Right cardiac atrium (tissue), 5 donors: ENCODE results near the gene FTO. TPM values are rescaled to one million over a fixed set of nuclear protein-coding genes. Genes with fewer than 3 reads are reported as not detected.

ENCODE experiments used
- ATAC-seq, 2 donors: fragments of 200-7000 bp; cut with Tn5 transposase; one replicate each; pipeline versions ENCODE4 v1.8.0 to v1.9.1; 2020; ENCODE audit warnings: moderate library complexity in 2 of 2, mild to moderate bottlenecking in 1 of 2
- DNase-seq, 3 donors: peaks; one replicate each; pipeline ENCODE4 v3.0.0-alpha.2; 2020
- H3K27ac ChIP-seq: one replicate; pipeline ENCODE4 v1.5.1; 2013; ENCODE audit warnings: mild to moderate bottlenecking, low read length, control low read depth, moderate library complexity
- H3K27me3 ChIP-seq: one replicate; pipeline ENCODE4 v1.6.1; 2013; ENCODE audit not compliant: control insufficient read depth, insufficient read depth
- H3K4me1 ChIP-seq: one replicate; pipeline ENCODE4 v1.6.1; 2013; ENCODE audit warnings: low read length; ENCODE audit not compliant: control insufficient read depth, insufficient read depth
- H3K4me3 ChIP-seq: one replicate; pipeline ENCODE4 v1.5.1; 2013; ENCODE audit warnings: low read length, control low read depth
- H3K9me3 ChIP-seq: one replicate; pipeline ENCODE4 v1.6.1; 2013; ENCODE audit warnings: low read length; ENCODE audit not compliant: control insufficient read depth
- WGBS: extraction: QIAGEN DNeasy Blood & Tissue Kit; methylation state at CpG from one replicate; pipeline ENCODE4 v1.1.7; 2013; 5-methylcytosine and 5-hydroxymethylcytosine counted together
- intact Hi-C, 4 donors: fragments of 100-400 bp; cut with DNase I; formaldehyde crosslinking; loops; one replicate each; pipeline versions ENCODE4 v1.11.0 to v1.14.0; 2022 to 2023
- polyA plus RNA-seq: library from polyadenylated mRNA; stranded (reverse); fragments of 200-250 nt; gene quantifications from one replicate; pipeline ENCODE4 v1.2.3, GENCODE V29; 2013
- total RNA-seq, 4 donors: library from RNA; stranded (reverse); fragmentation: NEBNext Ultra II Directional; extraction: Animal tissue kit (Norgen Biotek cat#: 25700); gene quantifications; one replicate each; pipeline ENCODE4 v1.2.1, GENCODE V29; 2021
- donor health status: healthy with polysubstance abuse.
- donor health status: DM: no; HTN: yes; CAD: no.
- donor health status: DM: no; HTN: no; CAD: no.
- donor health status: DM: no; HTN: yes; CAD: no; lungs with severe emphysema.
- donor health status: DM: yes; HTN: yes; CAD: no.

Gene FTO
- total and polyA plus RNA-seq, 5 donors = 21.9 to 86.3 (median 78.2) TPM

- DNase-seq (no peak), ATAC-seq (no peak)
- Histone ChIP-seq H3K27ac (no peak overlapping the region), H3K27me3 (no peaks in the 10 kb centered on the region), H3K4me3 (no peak overlapping the region), H3K4me1 (peaks cover 8% of the 10 kb centered on the region), H3K9me3 (no peaks in the 10 kb centered on the region)
- intact Hi-C loops = no loop called here
- WGBS = 85% methylated on average over 6 of the region's 6 CpGs
Observed at GRCh38 chr16:53922067-53922806, 218.3 kb downstream of the FTO start.

GRCh38 chr16:53922807-53923571 is 219.0 kb downstream of the FTO start:
- no peak overlapping the region for H3K4me3 ChIP-seq
- ATAC-seq (no peak), DNase-seq (no peak)
- WGBS = 62% methylated on average over 9 of the region's 9 CpGs
- H3K9me3 ChIP-seq = no peaks in the 10 kb centered on the region
- no peak overlapping the region for H3K27ac ChIP-seq
- no peaks in the 10 kb centered on the region for H3K27me3 ChIP-seq
- H3K4me1 ChIP-seq = peaks cover 6% of the 10 kb centered on the region
- intact Hi-C loops = no loop called here

GRCh38 chr16:53924331-53925106 is 220.6 kb downstream of the FTO start:
- Histone ChIP-seq H3K9me3 (no peaks in the 10 kb centered on the region), H3K4me3 (no peak overlapping the region), H3K4me1 (peaks cover 6% of the 10 kb centered on the region), H3K27me3 (no peaks in the 10 kb centered on the region), H3K27ac (no peak overlapping the region)
- DNase-seq (no peak), ATAC-seq (no peak)
- 80% methylated on average over 8 of the region's 8 CpGs for WGBS
- intact Hi-C loops = no loop called here

- Histone ChIP-seq H3K27me3 (no peaks in the 10 kb centered on the region), H3K27ac (no peak overlapping the region), H3K4me3 (no peak overlapping the region), H3K4me1 (peaks cover 6% of the 10 kb centered on the region), H3K9me3 (no peaks in the 10 kb centered on the region)
- ATAC-seq (no peak), DNase-seq (no peak)
- intact Hi-C loops = no loop called here
- 89% methylated on average over 1 of the region's 1 CpG for WGBS
Observed at GRCh38 chr16:53925107-53925410, 221.1 kb downstream of the FTO start.

DNA sequence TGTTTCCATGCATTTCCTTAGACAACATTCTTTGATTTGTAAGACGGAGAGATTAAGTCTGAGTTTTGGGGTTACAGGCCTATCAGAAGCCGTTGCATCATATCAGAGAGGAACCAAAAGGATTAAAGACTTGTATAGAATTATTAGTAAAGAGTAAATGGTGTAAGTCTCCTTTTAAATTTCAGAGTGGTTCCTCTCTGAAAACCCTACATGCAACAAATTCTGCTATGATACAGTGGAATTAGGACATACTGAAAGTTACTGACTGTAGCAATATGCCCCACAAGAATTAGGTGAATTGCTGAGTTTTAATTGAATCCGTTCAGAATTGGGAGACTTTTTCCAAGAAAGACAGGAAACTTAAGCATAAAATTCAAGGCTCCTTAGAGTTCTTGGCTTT is 221.6 kb downstream of the FTO start:
- no peaks in the 10 kb centered on the region for H3K9me3 ChIP-seq
- H3K4me3 ChIP-seq = no peak overlapping the region
- peaks cover 5% of the 10 kb centered on the region for H3K4me1 ChIP-seq
- no peak overlapping the region for H3K27ac ChIP-seq
- ATAC-seq (no peak), DNase-seq (no peak)
- 83% methylated on average over 3 of the region's 3 CpGs for WGBS
- intact Hi-C loops = no loop called here
- no peaks in the 10 kb centered on the region for H3K27me3 ChIP-seq

GRCh38 chr16:53926209-53926608 is 222.3 kb downstream of the FTO start:
- WGBS = 97% methylated on average over 4 of the region's 4 CpGs
- no peaks in the 10 kb centered on the region for H3K9me3 ChIP-seq
- intact Hi-C loops = no loop called here

GRCh38 chr16:53932975-53933374 is 229.0 kb downstream of the FTO start:
- DNase-seq (no peak), ATAC-seq (no peak)
- intact Hi-C loops = no loop called here
- Histone ChIP-seq H3K27ac (no peak overlapping the region), H3K4me1 (peaks cover 1% of the 10 kb centered on the region), H3K4me3 (no peak overlapping the region), H3K9me3 (no peaks in the 10 kb centered on the region), H3K27me3 (no peaks in the 10 kb centered on the region)
- 89% methylated on average over 2 of the region's 2 CpGs for WGBS

More at GRCh38 chr16:53926209-53926608, 222.3 kb downstream of the FTO start:
- H3K27me3 ChIP-seq = no peaks in the 10 kb centered on the region
- no peaks in the 10 kb centered on the region for H3K4me1 ChIP-seq
- no peak overlapping the region for H3K4me3 ChIP-seq
- H3K27ac ChIP-seq = no peak overlapping the region
- DNase-seq (no peak), ATAC-seq (no peak)

DNA sequence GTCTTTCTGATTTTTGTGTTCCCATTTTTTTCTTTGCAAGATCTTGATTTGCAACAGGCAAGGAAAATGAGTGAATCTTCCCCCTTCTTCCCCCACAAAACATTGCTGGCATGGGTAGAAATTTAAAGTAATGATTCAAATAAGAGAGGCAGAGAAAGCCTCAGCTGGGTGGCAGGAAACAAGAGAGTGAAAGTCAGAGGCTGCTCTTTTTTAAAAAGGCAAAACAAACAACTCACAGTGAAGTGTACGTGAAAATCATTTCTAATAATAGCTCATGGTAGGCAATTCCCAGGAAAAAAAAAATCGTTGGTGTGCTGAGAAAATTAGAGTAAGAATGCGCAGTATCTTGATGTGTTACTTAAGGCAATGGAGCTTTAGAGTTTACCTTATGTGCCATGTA is 229.5 kb downstream of the FTO start:
- DNase-seq = no peak
- H3K27me3 ChIP-seq = no peaks in the 10 kb centered on the region
- no peak overlapping the region for H3K4me3 ChIP-seq
- H3K4me1 ChIP-seq = peaks cover 1% of the 10 kb centered on the region
- WGBS = 38% methylated on average over 3 of the region's 3 CpGs
- intact Hi-C loops = no loop called here
- H3K27ac ChIP-seq = no peak overlapping the region
- H3K9me3 ChIP-seq = no peaks in the 10 kb centered on the region
- no peak for ATAC-seq

DNA sequence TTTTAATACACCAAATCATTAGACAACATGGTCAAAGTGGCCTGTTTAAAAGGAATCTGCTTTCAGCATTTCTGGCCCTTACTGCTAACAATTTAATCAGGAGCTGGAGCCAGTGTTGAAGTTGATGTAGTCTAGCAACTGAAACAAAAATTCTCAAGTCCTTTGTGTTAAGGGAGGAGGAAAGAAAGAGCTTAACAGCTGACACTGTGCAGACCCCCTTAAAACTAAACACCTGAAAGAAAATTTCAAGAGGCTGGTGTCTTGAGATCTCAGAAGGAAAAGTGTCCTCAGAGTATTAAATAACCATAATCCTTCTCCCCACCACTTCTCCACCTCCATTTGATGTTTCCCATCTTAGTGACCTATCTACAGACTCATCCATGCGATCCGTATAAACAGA is 232.1 kb downstream of the FTO start:
- WGBS = 91% methylated on average over 2 of the region's 2 CpGs
- intact Hi-C loops = no loop called here
- no peak for DNase-seq

GRCh38 chr16:53936529-53936928 is 232.6 kb downstream of the FTO start:
- H3K27me3 ChIP-seq = no peaks in the 10 kb centered on the region
- 95% methylated on average over 5 of the region's 5 CpGs for WGBS
- H3K27ac ChIP-seq = no peak overlapping the region
- H3K9me3 ChIP-seq = no peaks in the 10 kb centered on the region
- ATAC-seq (no peak), DNase-seq (no peak)
- intact Hi-C loops = no loop called here
- H3K4me1 ChIP-seq = peaks cover 3% of the 10 kb centered on the region
- no peak overlapping the region for H3K4me3 ChIP-seq

More for the DNA sequence above, 232.1 kb downstream of the FTO start:
- no peaks in the 10 kb centered on the region for H3K27me3 ChIP-seq
- no peak overlapping the region for H3K27ac ChIP-seq
- no peaks in the 10 kb centered on the region for H3K9me3 ChIP-seq
- no peak for ATAC-seq
- peaks cover 1% of the 10 kb centered on the region for H3K4me1 ChIP-seq
- H3K4me3 ChIP-seq = no peak overlapping the region
